HEK293 (cell line): Measurements from ENCODE around the gene NOL4L.
"Not testable (repeated sequence)": the region's sequence is repeated elsewhere in the genome, so short reads cannot be mapped to it uniquely, and the experiment has no call there.

Source experiments
- CTCF ChIA-PET: fragments of 350-600 bp; formaldehyde crosslinking; extraction: SDS; loops from one replicate; lab custom pipeline; 2021; ENCODE audit warnings: antibody characterized with exemption; lab: Yijun Ruan, JAX
- POLR2A ChIA-PET: fragments of 300-600 bp; formaldehyde crosslinking; extraction: SDS; loops from one replicate; lab custom pipeline; 2020; ENCODE audit warnings: antibody characterized with exemption, inconsistent platforms; lab: Yijun Ruan, JAX
- H3K27ac ChIP-seq: fragments of 200-500 bp; sonication (Bioruptor generic); 2 replicates; pipeline ENCODE4 v1.5.1; 2014; ENCODE audit warnings: low read depth, low read length, control low read depth, inconsistent platforms; ENCODE audit errors: extremely low read depth
- H3K36me3 ChIP-seq, 2 experiments: fragments of 200-500 bp in 1 of 2; sonication (Bioruptor generic) in 1 of 2; 1 replicate in 1 of 2; 2 replicates in 1 of 2; pipeline ENCODE4 v1.5.1; 2014 to 2017; ENCODE audit warnings: inconsistent platforms in 2 of 2, low read length in 2 of 2; ENCODE audit not compliant: control insufficient read depth in 2 of 2, insufficient read depth in 1 of 2
- H3K4me1 ChIP-seq: fragments of 200-500 bp; sonication (Bioruptor generic); 2 replicates; pipeline ENCODE4 v1.5.1; 2014; ENCODE audit warnings: mild to moderate bottlenecking, low read length, inconsistent platforms; ENCODE audit not compliant: control insufficient read depth, insufficient read depth
- H3K4me3 ChIP-seq: 2 replicates; pipeline ENCODE4 v1.5.1; 2011; ENCODE audit warnings: low read depth, mild to moderate bottlenecking, control low read depth, low read length, moderate library complexity
- H3K9me3 ChIP-seq: fragments of 200-500 bp; sonication (Bioruptor generic); 2 replicates; pipeline ENCODE4 v1.5.1; 2014; ENCODE audit warnings: low read depth, low read length, inconsistent platforms; ENCODE audit not compliant: control insufficient read depth, insufficient read depth
- OSR2 ChIP-seq: fragments of 450-650 bp; formaldehyde crosslinking; IDR thresholded peaks from 2 replicates; pipeline ENCODE4 v1.5.1; 2016; ENCODE audit warnings: missing biosample characterization, missing genetic modification characterization
- ZBTB21 ChIP-seq: fragments of 450-650 bp; formaldehyde crosslinking; IDR thresholded peaks from 2 replicates; pipeline ENCODE4 v1.5.1; 2017; ENCODE audit warnings: missing biosample characterization, missing genetic modification characterization
- ZBTB48 ChIP-seq: fragments of 450-650 bp; formaldehyde crosslinking; IDR thresholded peaks from 2 replicates; pipeline ENCODE4 v1.5.1; 2016; ENCODE audit warnings: missing biosample characterization, missing genetic modification characterization
- ZFP3 ChIP-seq: fragments of 450-650 bp; formaldehyde crosslinking; IDR thresholded peaks from 2 replicates; pipeline ENCODE4 v1.5.1; 2016; ENCODE audit warnings: low read depth, missing biosample characterization, missing genetic modification characterization
- ZFP41 ChIP-seq: fragments of 450-650 bp; formaldehyde crosslinking; IDR thresholded peaks from 2 replicates; pipeline ENCODE4 v1.5.1; 2016; ENCODE audit warnings: missing biosample characterization, missing genetic modification characterization, borderline replicate concordance
- ZNF121 ChIP-seq: fragments of 450-650 bp; formaldehyde crosslinking; IDR thresholded peaks from 2 replicates; pipeline ENCODE4 v1.5.1; 2016; ENCODE audit warnings: missing biosample characterization, missing genetic modification characterization
- ZNF138 ChIP-seq: fragments of 450-650 bp; formaldehyde crosslinking; IDR thresholded peaks from 2 replicates; pipeline ENCODE4 v1.5.1; 2016; ENCODE audit warnings: missing biosample characterization, missing genetic modification characterization, borderline replicate concordance
- ZNF239 ChIP-seq: fragments of 450-650 bp; formaldehyde crosslinking; IDR thresholded peaks from 2 replicates; pipeline ENCODE4 v1.5.1; 2016; ENCODE audit warnings: missing biosample characterization, missing genetic modification characterization
- ZNF426 ChIP-seq: fragments of 450-650 bp; formaldehyde crosslinking; IDR thresholded peaks from 2 replicates; pipeline ENCODE4 v1.5.1; 2017; ENCODE audit warnings: missing biosample characterization, missing genetic modification characterization, mild to moderate bottlenecking, inconsistent platforms, moderate library complexity
- ZNF549 ChIP-seq: fragments of 450-650 bp; IDR thresholded peaks from 2 replicates; pipeline ENCODE4 v1.5.1; 2018; ENCODE audit warnings: missing biosample characterization, missing genetic modification characterization, mild to moderate bottlenecking, inconsistent platforms, moderate library complexity
- ZNF624 ChIP-seq: fragments of 450-650 bp; formaldehyde crosslinking; IDR thresholded peaks from 2 replicates; pipeline ENCODE4 v1.5.1; 2017; ENCODE audit warnings: missing biosample characterization, missing genetic modification characterization
- ZNF785 ChIP-seq: fragments of 450-650 bp; formaldehyde crosslinking; IDR thresholded peaks from 2 replicates; pipeline ENCODE4 v1.5.1; 2016; ENCODE audit warnings: missing biosample characterization, missing genetic modification characterization
- ZSCAN23 ChIP-seq: fragments of 450-650 bp; formaldehyde crosslinking; IDR thresholded peaks from 2 replicates; pipeline ENCODE4 v1.5.1; 2016; ENCODE audit warnings: missing biosample characterization, missing genetic modification characterization
- TF ChIP-seq, protein P1 (sequence below): fragments of 450-650 bp; formaldehyde crosslinking; IDR thresholded peaks from 2 replicates; pipeline ENCODE4 v1.5.1; 2016; ENCODE audit warnings: missing biosample characterization, missing genetic modification characterization
- TF ChIP-seq, protein P2 (sequence below): fragments of 450-650 bp; formaldehyde crosslinking; IDR thresholded peaks from 2 replicates; pipeline ENCODE4 v1.5.1; 2016; ENCODE audit warnings: missing biosample characterization, missing genetic modification characterization
- TF ChIP-seq, protein P3 (sequence below): fragments of 450-650 bp; formaldehyde crosslinking; IDR thresholded peaks from 2 replicates; pipeline ENCODE4 v1.5.1; 2016; ENCODE audit warnings: missing biosample characterization, missing genetic modification characterization

The NOL4L gene

DNA sequence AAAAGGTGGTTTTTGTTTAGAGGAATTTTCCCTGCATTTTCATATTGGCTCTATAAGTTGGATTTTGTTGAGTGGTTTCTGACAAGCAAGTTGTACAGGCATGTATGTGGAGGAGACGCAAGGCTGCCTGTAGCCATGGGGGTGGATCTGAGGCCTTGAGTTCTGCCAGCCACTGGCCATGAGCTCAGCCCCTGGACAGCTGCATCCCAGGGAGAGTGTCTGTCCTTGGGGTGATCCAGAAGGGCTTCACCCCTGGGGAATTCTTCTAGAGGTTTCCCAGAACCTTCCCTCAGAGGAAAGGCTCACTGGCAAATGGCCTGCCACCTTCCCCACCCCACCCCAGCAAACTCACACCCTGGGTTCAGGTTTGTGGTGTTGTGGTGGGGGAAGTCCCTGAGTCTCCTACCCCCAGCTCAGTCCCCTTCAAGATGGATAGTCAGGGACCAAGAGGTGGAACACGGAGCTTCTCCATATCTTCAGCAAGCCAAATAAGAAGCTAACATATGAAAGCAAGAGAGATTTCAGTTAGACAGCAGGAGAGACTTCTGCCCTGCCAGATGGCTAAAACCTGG, 11.6 kb upstream of the NOL4L start:
- no peaks in the 10 kb centered on the region for H3K4me1 ChIP-seq
- no peaks in the 10 kb centered on the region for H3K36me3 ChIP-seq
- H3K9me3 ChIP-seq, result no peaks in the 10 kb centered on the region
- POLR2A ChIA-PET, result no interaction called here
- CTCF ChIA-PET, result interaction anchor here (1.0 kb wide), 1 partner anchor 56 kb away, joined by 4 read pairs; no protein-coding TSS in a partner anchor
- TF ChIP-seq ZNF785 (tag by site-specific recombination) (no peak), ZFP41 (tag by site-specific recombination) (no peak), ZNF239 (tag by site-specific recombination) (no peak), ZNF624 (no peak), ZNF426 (tag by site-specific recombination) (no peak), OSR2 (no peak), ZNF549 (no peak), ZNF138 (tag by site-specific recombination) (no peak)
- TF ChIP-seq, protein P1, sequence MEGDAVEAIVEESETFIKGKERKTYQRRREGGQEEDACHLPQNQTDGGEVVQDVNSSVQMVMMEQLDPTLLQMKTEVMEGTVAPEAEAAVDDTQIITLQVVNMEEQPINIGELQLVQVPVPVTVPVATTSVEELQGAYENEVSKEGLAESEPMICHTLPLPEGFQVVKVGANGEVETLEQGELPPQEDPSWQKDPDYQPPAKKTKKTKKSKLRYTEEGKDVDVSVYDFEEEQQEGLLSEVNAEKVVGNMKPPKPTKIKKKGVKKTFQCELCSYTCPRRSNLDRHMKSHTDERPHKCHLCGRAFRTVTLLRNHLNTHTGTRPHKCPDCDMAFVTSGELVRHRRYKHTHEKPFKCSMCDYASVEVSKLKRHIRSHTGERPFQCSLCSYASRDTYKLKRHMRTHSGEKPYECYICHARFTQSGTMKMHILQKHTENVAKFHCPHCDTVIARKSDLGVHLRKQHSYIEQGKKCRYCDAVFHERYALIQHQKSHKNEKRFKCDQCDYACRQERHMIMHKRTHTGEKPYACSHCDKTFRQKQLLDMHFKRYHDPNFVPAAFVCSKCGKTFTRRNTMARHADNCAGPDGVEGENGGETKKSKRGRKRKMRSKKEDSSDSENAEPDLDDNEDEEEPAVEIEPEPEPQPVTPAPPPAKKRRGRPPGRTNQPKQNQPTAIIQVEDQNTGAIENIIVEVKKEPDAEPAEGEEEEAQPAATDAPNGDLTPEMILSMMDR (tag by site-specific recombination), result no peak
- TF ChIP-seq, protein P2, sequence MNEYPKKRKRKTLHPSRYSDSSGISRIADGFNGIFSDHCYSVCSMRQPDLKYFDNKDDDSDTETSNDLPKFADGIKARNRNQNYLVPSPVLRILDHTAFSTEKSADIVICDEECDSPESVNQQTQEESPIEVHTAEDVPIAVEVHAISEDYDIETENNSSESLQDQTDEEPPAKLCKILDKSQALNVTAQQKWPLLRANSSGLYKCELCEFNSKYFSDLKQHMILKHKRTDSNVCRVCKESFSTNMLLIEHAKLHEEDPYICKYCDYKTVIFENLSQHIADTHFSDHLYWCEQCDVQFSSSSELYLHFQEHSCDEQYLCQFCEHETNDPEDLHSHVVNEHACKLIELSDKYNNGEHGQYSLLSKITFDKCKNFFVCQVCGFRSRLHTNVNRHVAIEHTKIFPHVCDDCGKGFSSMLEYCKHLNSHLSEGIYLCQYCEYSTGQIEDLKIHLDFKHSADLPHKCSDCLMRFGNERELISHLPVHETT (tag by site-specific recombination), result no peak
- TF ChIP-seq, all 188 proteins: peak for 0
- Histone ChIP-seq H3K4me3 (no peak overlapping the region), H3K27ac (no peak overlapping the region)

DNA sequence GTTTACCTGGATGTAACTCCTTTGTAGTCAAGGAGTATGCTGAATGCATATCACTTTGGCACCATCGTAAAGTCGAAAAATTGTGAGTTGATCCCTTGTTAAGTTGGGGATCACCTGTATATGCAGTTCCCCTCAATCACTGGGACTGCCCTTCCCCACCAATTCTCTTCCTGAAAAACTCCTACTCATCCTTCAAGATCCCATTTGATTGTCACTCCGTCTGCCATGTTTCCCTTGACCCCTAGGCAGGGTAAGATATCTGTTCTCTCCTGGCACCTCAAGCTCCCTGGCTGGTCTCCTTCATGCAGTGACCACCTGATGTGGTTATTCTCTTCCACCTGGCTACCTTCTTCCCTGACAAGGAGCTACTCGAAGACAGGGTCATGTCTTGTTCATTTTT, 10.0 kb upstream of the NOL4L start:
- Histone ChIP-seq H3K9me3 (no peaks in the 10 kb centered on the region), H3K4me3 (no peak overlapping the region), H3K4me1 (no peaks in the 10 kb centered on the region), H3K36me3 (no peaks in the 10 kb centered on the region), H3K27ac (no peak overlapping the region)
- TF ChIP-seq ZFP3 (tag by site-specific recombination), result peak; percentile 86
- no peak for TF ChIP-seq ZBTB21
- TF ChIP-seq ZSCAN23 (tag by site-specific recombination), result no peak
- TF ChIP-seq, all 188 proteins: peak for 1
- CTCF ChIA-PET, result interaction anchor here (0.8 kb wide), 1 partner anchor 16 kb away, joined by 3 read pairs; no protein-coding TSS in a partner anchor
- POLR2A ChIA-PET, result interaction anchor here (0.6 kb wide), 1 partner anchor 170 kb away, joined by 3 read pairs; no protein-coding TSS in a partner anchor

DNA sequence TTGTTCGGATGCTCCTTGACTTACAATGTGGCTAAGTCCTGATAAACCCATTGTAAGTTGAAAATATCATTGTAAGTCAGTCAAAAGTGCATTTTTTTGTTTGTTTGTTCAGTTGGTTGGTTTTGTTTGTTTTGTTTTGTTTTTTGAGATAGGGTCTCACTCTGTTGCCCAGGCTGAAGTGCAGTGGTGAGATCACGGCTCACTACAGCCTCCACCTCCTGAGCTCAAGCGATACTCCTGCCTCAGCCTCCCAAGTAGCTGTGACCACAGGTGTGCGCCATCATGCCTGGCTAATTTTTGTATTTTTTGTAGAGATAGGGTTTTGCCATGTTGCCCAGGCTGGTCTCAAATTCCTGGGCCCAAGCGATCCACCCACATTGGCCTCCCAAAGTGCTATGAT, 9.5 kb upstream of the NOL4L start:
- H3K27ac ChIP-seq, H3K4me1 ChIP-seq, POLR2A ChIA-PET, CTCF ChIA-PET, H3K36me3 ChIP-seq, H3K9me3 ChIP-seq, H3K4me3 ChIP-seq: not testable (repeated sequence)
- peak; percentile 82 for TF ChIP-seq ZNF121 (tag by site-specific recombination)

DNA sequence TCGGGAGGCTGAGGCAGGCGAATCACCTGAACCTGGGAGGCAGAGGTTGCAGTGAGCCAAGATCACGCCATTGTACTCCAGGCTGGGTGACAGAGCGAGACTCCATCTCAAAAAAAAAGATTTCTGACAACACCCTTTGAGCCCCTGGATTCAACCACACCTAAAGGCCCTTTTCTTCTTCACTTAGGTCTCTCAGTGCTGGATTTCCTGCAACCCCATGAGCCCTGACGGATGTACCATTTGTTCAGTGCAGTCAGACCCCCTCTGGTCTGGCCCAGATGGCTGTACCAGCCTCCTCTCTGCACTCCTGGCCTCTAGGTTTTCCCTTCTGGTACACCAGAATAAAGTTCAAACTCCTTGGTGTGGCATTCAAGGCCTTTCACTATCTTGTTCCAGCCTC, 9.1 kb upstream of the NOL4L start:
- ChIA-PET CTCF (no interaction called here), POLR2A (no interaction called here)
- Histone ChIP-seq H3K9me3 (no peaks in the 10 kb centered on the region), H3K4me1 (no peaks in the 10 kb centered on the region), H3K4me3 (no peak overlapping the region), H3K27ac (no peak overlapping the region), H3K36me3 (no peaks in the 10 kb centered on the region)
- no peak for TF ChIP-seq ZBTB48 (tag by site-specific recombination)
- TF ChIP-seq, protein P3, sequence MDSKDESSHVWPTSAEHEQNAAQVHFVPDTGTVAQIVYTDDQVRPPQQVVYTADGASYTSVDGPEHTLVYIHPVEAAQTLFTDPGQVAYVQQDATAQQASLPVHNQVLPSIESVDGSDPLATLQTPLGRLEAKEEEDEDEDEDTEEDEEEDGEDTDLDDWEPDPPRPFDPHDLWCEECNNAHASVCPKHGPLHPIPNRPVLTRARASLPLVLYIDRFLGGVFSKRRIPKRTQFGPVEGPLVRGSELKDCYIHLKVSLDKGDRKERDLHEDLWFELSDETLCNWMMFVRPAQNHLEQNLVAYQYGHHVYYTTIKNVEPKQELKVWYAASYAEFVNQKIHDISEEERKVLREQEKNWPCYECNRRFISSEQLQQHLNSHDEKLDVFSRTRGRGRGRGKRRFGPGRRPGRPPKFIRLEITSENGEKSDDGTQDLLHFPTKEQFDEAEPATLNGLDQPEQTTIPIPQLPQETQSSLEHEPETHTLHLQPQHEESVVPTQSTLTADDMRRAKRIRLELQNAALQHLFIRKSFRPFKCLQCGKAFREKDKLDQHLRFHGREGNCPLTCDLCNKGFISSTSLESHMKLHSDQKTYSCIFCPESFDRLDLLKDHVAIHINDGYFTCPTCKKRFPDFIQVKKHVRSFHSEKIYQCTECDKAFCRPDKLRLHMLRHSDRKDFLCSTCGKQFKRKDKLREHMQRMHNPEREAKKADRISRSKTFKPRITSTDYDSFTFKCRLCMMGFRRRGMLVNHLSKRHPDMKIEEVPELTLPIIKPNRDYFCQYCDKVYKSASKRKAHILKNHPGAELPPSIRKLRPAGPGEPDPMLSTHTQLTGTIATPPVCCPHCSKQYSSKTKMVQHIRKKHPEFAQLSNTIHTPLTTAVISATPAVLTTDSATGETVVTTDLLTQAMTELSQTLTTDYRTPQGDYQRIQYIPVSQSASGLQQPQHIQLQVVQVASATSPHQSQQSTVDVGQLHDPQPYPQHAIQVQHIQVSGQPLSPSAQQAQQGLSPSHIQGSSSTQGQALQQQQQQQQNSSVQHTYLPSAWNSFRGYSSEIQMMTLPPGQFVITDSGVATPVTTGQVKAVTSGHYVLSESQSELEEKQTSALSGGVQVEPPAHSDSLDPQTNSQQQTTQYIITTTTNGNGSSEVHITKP (tag by site-specific recombination), result peak; percentile 84
